ENCODE results near the gene MEP1A.

GRCh38 chr6:46745973-46746372 lies 47.2 kb upstream of the MEP1A start:
- TF ChIP-seq CTCF (IDR thresholded peaks at IDR 0.05) (no peak), POLR2AphosphoS5 (IDR thresholded peaks at IDR 0.05) (no peak), EP300 (IDR thresholded peaks at IDR 0.05) (no peak), POLR2A (IDR thresholded peaks at IDR 0.05) (no peak)
